ENCODE measurements around the gene NHLH1. TPM values are rescaled to one million over a fixed set of nuclear protein-coding genes. Genes with fewer than 3 reads are reported as not detected.

Gene NHLH1
- total RNA-seq, 1 experiment from 2014 or later: 0.43 TPM

DNA sequence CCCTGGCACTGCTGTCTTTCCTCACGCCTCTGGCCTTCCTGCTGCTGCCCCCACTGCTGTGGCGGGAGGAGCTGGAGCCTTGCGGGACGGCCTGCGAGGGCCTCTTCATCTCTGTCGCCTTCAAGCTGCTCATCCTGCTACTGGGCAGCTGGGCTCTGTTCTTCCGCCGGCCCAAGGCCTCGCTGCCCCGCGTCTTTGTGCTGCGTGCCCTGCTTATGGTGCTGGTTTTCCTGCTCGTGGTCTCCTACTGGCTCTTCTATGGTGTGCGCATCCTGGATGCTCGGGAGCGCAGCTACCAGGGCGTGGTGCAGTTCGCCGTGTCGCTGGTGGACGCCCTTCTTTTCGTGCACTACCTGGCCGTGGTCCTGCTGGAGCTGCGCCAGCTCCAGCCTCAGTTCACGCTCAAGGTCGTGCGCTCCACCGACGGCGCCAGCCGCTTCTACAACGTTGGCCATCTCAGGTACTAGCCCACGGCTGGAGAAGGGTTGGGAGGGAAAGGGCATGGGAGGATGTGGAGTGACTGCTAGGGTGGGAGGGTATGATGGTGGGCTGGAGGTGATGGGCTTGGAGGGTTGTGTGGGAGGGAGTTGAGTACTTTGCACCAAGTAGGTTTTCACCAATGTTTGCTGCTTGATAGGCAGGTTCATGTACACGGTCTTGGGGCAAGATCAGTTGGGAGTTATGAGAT, 52.4 kb downstream of the NHLH1 start:
- H3K4me3 ChIP-seq (ENCODE audit: low read depth, low read length, poor library complexity, severe bottlenecking): no peak overlapping the region
- CTCF ChIA-PET: no interaction called here
- no TSS peak for BruUV-seq (replicated peaks)
- H3K27ac ChIP-seq (ENCODE audit: low read depth, low read length, poor library complexity, severe bottlenecking): no peak overlapping the region
- POLR2A ChIA-PET (ENCODE audit: low non-redundant PET): no interaction called here
- intact Hi-C loops (cut with micrococcal nuclease; ENCODE audit: unreplicated experiment): no loop called here
- H3K4me1 ChIP-seq (ENCODE audit: insufficient read depth, low read length, poor library complexity, severe bottlenecking): no peaks in the 10 kb centered on the region
- no peaks in the 10 kb centered on the region for H3K9me3 ChIP-seq (ENCODE audit: low read depth, low read length, poor library complexity, severe bottlenecking)
- TF ChIP-seq EZH2 (IDR thresholded peaks at IDR 0.05; ENCODE audit: borderline replicate concordance, low read depth, low read length, poor library complexity, severe bottlenecking): no peak
- TF ChIP-seq, protein P1, sequence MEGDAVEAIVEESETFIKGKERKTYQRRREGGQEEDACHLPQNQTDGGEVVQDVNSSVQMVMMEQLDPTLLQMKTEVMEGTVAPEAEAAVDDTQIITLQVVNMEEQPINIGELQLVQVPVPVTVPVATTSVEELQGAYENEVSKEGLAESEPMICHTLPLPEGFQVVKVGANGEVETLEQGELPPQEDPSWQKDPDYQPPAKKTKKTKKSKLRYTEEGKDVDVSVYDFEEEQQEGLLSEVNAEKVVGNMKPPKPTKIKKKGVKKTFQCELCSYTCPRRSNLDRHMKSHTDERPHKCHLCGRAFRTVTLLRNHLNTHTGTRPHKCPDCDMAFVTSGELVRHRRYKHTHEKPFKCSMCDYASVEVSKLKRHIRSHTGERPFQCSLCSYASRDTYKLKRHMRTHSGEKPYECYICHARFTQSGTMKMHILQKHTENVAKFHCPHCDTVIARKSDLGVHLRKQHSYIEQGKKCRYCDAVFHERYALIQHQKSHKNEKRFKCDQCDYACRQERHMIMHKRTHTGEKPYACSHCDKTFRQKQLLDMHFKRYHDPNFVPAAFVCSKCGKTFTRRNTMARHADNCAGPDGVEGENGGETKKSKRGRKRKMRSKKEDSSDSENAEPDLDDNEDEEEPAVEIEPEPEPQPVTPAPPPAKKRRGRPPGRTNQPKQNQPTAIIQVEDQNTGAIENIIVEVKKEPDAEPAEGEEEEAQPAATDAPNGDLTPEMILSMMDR (conservative IDR thresholded peaks at IDR 0.05; ENCODE audit: low read depth, low read length): no peak
- H3K36me3 ChIP-seq (ENCODE audit: insufficient read depth, low read length, poor library complexity, severe bottlenecking): no peaks in the 10 kb centered on the region
- no peak for DNase-seq (ENCODE audit: low spot score)
- H3K27me3 ChIP-seq (replicated peaks; ENCODE audit: insufficient read depth, low read depth, low read length, poor library complexity): no peaks in the 10 kb centered on the region

DNA sequence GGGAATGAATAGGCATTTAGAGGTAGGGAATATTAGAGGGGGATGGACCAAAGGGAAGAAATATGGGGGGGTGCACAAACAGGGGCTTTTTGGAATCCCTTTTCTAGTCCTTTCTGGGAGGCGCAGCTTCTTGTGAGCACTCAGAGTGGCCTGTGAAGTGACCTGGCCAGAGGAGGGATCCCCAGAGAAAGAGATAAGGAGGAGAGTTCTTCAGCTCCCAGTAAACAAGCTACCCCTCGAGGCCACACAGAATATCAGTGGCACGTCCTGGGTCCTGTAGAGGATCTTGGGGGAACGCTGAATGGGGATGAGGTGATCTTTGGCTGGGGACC, 52.9 kb downstream of the NHLH1 start:
- H3K27ac ChIP-seq (ENCODE audit: low read depth, low read length, poor library complexity, severe bottlenecking): no peak overlapping the region
- TF ChIP-seq EZH2 (IDR thresholded peaks at IDR 0.05; ENCODE audit: borderline replicate concordance, low read depth, low read length, poor library complexity, severe bottlenecking): no peak
- TF ChIP-seq, protein P1 (conservative IDR thresholded peaks at IDR 0.05; ENCODE audit: low read depth, low read length): no peak
- DNase-seq (ENCODE audit: low spot score): no peak
- H3K27me3 ChIP-seq (replicated peaks; ENCODE audit: insufficient read depth, low read depth, low read length, poor library complexity): no peaks in the 10 kb centered on the region
- ChIA-PET POLR2A (ENCODE audit: low non-redundant PET) (no interaction called here), CTCF (no interaction called here)
- H3K4me1 ChIP-seq (ENCODE audit: insufficient read depth, low read length, poor library complexity, severe bottlenecking): no peaks in the 10 kb centered on the region
- no peaks in the 10 kb centered on the region for H3K36me3 ChIP-seq (ENCODE audit: insufficient read depth, low read length, poor library complexity, severe bottlenecking)
- BruUV-seq (replicated peaks): no TSS peak
- intact Hi-C loops (cut with micrococcal nuclease; ENCODE audit: unreplicated experiment): no loop called here
- no peak overlapping the region for H3K4me3 ChIP-seq (ENCODE audit: low read depth, low read length, poor library complexity, severe bottlenecking)
- no peaks in the 10 kb centered on the region for H3K9me3 ChIP-seq (ENCODE audit: low read depth, low read length, poor library complexity, severe bottlenecking)

DNA sequence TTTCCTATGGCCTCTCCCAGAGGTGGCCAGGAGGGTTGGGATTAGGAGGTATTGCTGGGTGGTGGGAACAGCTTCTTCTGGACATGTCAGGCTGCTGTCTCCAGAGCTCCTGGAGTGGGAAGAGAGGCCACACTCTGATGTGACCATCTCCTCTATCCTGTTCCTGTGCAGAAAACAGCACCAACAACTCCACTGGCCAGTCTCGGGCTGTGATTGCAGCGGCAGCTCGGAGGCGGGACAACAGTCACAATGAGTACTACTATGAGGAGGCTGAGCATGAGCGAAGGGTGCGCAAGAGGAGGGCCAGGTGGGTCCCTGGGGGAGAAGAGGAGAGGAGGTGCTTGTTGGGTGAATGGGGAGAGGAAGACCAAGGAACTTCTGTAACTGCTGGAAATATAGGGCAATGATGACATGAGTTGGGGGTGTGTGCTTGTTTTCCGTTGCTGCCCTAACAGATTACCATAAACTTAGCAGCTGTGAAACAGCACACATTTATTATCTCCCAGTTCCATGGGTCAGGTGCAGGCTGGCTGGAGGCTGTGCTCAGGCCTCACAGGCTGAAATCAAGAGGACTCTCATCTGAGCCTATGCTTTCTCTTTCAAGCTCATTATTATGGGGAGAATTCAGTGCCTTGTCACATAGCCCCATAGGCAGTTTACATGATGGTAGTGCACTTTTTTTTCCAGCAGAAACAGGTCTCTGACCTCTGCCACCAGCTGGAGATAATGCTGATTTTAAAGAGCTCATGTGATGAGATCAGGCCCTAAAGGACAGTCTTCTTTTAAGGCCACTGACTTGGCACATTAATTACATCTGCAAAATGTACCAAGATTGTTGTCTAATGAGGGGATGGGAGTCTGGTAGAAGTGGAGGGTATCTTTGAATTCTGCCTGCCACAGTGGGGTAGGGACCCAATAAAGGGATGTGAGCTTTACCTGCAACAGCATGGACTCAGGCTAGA, 54.3 kb downstream of the NHLH1 start:
- Histone ChIP-seq H3K4me3 (ENCODE audit: low read depth, low read length, poor library complexity, severe bottlenecking) (no peak overlapping the region), H3K27ac (ENCODE audit: low read depth, low read length, poor library complexity, severe bottlenecking) (no peak overlapping the region), H3K9me3 (ENCODE audit: low read depth, low read length, poor library complexity, severe bottlenecking) (no peaks in the 10 kb centered on the region), H3K36me3 (ENCODE audit: insufficient read depth, low read length, poor library complexity, severe bottlenecking) (peaks cover 3% of the 10 kb centered on the region), H3K4me1 (ENCODE audit: insufficient read depth, low read length, poor library complexity, severe bottlenecking) (no peaks in the 10 kb centered on the region), H3K27me3 (replicated peaks; ENCODE audit: insufficient read depth, low read depth, low read length, poor library complexity) (no peaks in the 10 kb centered on the region)
- no peak for DNase-seq (ENCODE audit: low spot score)
- ChIA-PET CTCF (no interaction called here), POLR2A (ENCODE audit: low non-redundant PET) (no interaction called here)
- intact Hi-C loops (cut with micrococcal nuclease; ENCODE audit: unreplicated experiment): no loop called here
- no TSS peak for BruUV-seq (replicated peaks)
- no peak for TF ChIP-seq EZH2 (IDR thresholded peaks at IDR 0.05; ENCODE audit: borderline replicate concordance, low read depth, low read length, poor library complexity, severe bottlenecking)
- TF ChIP-seq, protein P1 (conservative IDR thresholded peaks at IDR 0.05; ENCODE audit: low read depth, low read length): no peak
